Neural cell (in vitro differentiated cells): ENCODE results near the gene DLG4.

Source experiments
- EP300 ChIP-seq: fragments of 450-650 bp; conservative IDR thresholded peaks from 2 replicates; pipeline ENCODE4 v1.6.1; 2014; ENCODE audit warnings: antibody characterized with exemption, mild to moderate bottlenecking, moderate library complexity; ENCODE audit not compliant: poor library complexity, severe bottlenecking
- POLR2AphosphoS5 ChIP-seq: IDR thresholded peaks from 2 replicates; pipeline ENCODE4 v1.6.1; 2012
- TF ChIP-seq, protein P1 (sequence below): IDR thresholded peaks from 2 replicates; pipeline ENCODE4 v1.6.1; 2012; ENCODE audit warnings: borderline replicate concordance
- TF ChIP-seq, protein P2 (sequence below): fragments of 450-650 bp; IDR thresholded peaks from 2 replicates; pipeline ENCODE4 v1.5.1; 2014; ENCODE audit warnings: antibody characterized with exemption, mild to moderate bottlenecking, moderate library complexity; ENCODE audit not compliant: poor library complexity, severe bottlenecking

- TF ChIP-seq POLR2AphosphoS5 (no peak), EP300 (no peak)
- TF ChIP-seq, protein P1, sequence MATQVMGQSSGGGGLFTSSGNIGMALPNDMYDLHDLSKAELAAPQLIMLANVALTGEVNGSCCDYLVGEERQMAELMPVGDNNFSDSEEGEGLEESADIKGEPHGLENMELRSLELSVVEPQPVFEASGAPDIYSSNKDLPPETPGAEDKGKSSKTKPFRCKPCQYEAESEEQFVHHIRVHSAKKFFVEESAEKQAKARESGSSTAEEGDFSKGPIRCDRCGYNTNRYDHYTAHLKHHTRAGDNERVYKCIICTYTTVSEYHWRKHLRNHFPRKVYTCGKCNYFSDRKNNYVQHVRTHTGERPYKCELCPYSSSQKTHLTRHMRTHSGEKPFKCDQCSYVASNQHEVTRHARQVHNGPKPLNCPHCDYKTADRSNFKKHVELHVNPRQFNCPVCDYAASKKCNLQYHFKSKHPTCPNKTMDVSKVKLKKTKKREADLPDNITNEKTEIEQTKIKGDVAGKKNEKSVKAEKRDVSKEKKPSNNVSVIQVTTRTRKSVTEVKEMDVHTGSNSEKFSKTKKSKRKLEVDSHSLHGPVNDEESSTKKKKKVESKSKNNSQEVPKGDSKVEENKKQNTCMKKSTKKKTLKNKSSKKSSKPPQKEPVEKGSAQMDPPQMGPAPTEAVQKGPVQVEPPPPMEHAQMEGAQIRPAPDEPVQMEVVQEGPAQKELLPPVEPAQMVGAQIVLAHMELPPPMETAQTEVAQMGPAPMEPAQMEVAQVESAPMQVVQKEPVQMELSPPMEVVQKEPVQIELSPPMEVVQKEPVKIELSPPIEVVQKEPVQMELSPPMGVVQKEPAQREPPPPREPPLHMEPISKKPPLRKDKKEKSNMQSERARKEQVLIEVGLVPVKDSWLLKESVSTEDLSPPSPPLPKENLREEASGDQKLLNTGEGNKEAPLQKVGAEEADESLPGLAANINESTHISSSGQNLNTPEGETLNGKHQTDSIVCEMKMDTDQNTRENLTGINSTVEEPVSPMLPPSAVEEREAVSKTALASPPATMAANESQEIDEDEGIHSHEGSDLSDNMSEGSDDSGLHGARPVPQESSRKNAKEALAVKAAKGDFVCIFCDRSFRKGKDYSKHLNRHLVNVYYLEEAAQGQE: no peak
- TF ChIP-seq, protein P2, sequence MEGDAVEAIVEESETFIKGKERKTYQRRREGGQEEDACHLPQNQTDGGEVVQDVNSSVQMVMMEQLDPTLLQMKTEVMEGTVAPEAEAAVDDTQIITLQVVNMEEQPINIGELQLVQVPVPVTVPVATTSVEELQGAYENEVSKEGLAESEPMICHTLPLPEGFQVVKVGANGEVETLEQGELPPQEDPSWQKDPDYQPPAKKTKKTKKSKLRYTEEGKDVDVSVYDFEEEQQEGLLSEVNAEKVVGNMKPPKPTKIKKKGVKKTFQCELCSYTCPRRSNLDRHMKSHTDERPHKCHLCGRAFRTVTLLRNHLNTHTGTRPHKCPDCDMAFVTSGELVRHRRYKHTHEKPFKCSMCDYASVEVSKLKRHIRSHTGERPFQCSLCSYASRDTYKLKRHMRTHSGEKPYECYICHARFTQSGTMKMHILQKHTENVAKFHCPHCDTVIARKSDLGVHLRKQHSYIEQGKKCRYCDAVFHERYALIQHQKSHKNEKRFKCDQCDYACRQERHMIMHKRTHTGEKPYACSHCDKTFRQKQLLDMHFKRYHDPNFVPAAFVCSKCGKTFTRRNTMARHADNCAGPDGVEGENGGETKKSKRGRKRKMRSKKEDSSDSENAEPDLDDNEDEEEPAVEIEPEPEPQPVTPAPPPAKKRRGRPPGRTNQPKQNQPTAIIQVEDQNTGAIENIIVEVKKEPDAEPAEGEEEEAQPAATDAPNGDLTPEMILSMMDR: no peak
These were observed 12.3 kb downstream of the DLG4 start for GRCh38 chr17:7207120-7208001.
